KOPT-K1 (cell line): ENCODE results near the gene B3GNT8.

Experiments
- H3K27ac ChIP-seq: fragments of 200-600 bp; sonication (generic); 2 replicates; pipeline ENCODE4 v1.5.1; 2016; ENCODE audit warnings: antibody characterized with exemption, mild to moderate bottlenecking, low read depth, low read length; ENCODE audit not compliant: poor library complexity, severe bottlenecking
- H3K36me3 ChIP-seq: fragments of 200-600 bp; sonication (generic); 2 replicates; pipeline ENCODE4 v1.5.1; 2017; ENCODE audit warnings: antibody characterized with exemption, mild to moderate bottlenecking, low read length, moderate library complexity; ENCODE audit not compliant: insufficient read depth
- H3K9me3 ChIP-seq: fragments of 200-600 bp; sonication (generic); 2 replicates; pipeline ENCODE4 v1.5.1; 2017; ENCODE audit warnings: antibody characterized with exemption, low read length, mild to moderate bottlenecking; ENCODE audit not compliant: insufficient read depth, poor library complexity, severe bottlenecking

Gene B3GNT8

GRCh38 chr19:41426116-41426841, 895 bp downstream of the B3GNT8 start:
- Histone ChIP-seq H3K9me3 (no peaks in the 10 kb centered on the region), H3K27ac (no peak overlapping the region), H3K36me3 (peaks cover 38% of the 10 kb centered on the region; the same call in 1 of the 2 replicates)

GRCh38 chr19:41425174-41426115, 1.7 kb downstream of the B3GNT8 start:
- Histone ChIP-seq H3K9me3 (no peaks in the 10 kb centered on the region), H3K27ac (no peak overlapping the region), H3K36me3 (peaks cover 35% of the 10 kb centered on the region)

DNA sequence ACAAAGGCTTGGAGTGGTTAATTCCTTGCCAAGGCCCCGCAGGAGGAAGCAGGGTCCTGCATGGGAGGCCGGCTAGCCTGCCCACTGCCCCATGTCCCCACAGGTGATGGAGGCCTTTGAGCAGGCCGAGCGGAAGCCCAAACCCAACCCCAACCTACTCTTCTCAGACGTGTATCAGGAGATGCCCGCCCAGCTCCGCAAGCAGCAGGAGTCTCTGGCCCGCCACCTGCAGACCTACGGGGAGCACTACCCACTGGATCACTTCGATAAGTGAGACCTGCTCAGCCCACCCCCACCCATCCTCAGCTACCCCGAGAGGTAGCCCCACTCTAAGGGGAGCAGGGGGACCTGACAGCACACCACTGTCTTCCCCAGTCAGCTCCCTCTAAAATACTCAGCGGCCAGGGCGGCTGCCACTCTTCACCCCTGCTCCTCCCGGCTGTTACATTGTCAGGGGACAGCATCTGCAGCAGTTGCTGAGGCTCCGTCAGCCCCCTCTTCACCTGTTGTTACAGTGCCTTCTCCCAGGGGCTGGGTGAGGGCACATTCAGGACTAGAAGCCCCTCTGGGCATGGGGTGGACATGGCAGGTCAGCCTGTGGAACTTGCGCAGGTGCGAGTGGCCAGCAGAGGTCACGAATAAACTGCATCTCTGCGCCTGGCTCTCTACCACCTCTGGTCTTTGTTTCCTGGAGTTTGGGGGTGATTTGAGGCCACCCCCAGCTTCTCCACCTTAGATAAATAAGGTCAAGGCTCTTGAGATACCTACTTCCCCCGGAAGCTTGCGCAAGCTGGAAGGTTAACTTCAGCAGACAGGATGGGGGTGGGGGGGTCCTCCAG, 2.6 kb downstream of the B3GNT8 start:
- Histone ChIP-seq H3K36me3 (peaks cover 42% of the 10 kb centered on the region), H3K9me3 (no peaks in the 10 kb centered on the region)

DNA sequence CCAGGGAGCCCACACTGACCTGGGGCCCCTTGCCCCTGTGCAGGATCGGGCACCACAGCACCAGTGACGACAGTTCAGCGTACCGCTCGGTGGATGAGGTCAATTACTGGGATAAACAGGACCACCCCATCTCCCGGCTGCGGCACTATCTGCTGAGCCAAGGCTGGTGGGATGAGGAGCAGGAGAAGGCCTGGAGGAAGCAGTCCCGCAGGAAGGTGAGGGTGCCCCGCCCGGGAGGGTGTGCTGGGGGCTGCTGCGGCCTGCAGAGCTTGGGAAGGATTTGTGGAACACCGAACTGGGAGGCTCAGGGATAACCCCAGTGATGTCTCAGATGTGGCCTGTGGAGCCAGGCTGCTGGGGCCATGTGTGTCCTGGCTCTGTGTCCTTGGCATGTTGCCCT, 4.2 kb downstream of the B3GNT8 start:
- peaks cover 45% of the 10 kb centered on the region for H3K36me3 ChIP-seq
- no peaks in the 10 kb centered on the region for H3K9me3 ChIP-seq
- no peak overlapping the region for H3K27ac ChIP-seq

More for the DNA sequence above, 2.6 kb downstream of the B3GNT8 start:
- no peak overlapping the region for H3K27ac ChIP-seq

DNA sequence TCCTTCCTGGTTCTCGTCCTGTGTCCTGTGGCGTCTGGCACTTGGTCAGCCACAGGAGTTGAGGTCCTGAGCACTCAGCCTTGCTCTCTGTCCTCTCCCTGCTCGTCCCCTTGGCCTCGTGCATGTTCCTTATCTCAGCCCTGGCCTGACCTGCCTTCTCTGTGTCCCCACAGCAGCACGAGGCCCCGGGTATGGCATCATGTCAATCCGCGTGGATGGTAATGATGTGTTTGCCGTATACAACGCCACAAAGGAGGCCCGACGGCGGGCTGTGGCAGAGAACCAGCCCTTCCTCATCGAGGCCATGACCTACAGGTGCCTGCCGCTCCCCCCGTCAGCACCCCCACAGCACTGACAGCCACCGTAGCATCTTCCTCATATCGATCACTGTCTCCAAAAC, 4.7 kb downstream of the B3GNT8 start:
- Histone ChIP-seq H3K9me3 (no peaks in the 10 kb centered on the region), H3K36me3 (peaks cover 45% of the 10 kb centered on the region), H3K27ac (no peak overlapping the region)

GRCh38 chr19:41421973-41422372, 5.2 kb downstream of the B3GNT8 start:
- H3K36me3 ChIP-seq: peaks cover 45% of the 10 kb centered on the region
- H3K27ac ChIP-seq: no peak overlapping the region

GRCh38 chr19:41421314-41421713, 5.9 kb downstream of the B3GNT8 start:
- peaks cover 47% of the 10 kb centered on the region for H3K36me3 ChIP-seq
- H3K9me3 ChIP-seq: no peaks in the 10 kb centered on the region
- no peak overlapping the region for H3K27ac ChIP-seq

More at GRCh38 chr19:41421973-41422372, 5.2 kb downstream of the B3GNT8 start:
- no peaks in the 10 kb centered on the region for H3K9me3 ChIP-seq

GRCh38 chr19:41420101-41420880, 6.9 kb downstream of the B3GNT8 start:
- H3K9me3 ChIP-seq: no peaks in the 10 kb centered on the region
- H3K36me3 ChIP-seq: peaks cover 45% of the 10 kb centered on the region
- H3K27ac ChIP-seq: no peak overlapping the region

- Histone ChIP-seq H3K27ac (no peak overlapping the region), H3K9me3 (no peaks in the 10 kb centered on the region), H3K36me3 (peaks cover 49% of the 10 kb centered on the region)
Observed at GRCh38 chr19:41416194-41416674, 10.9 kb downstream of the B3GNT8 start.

DNA sequence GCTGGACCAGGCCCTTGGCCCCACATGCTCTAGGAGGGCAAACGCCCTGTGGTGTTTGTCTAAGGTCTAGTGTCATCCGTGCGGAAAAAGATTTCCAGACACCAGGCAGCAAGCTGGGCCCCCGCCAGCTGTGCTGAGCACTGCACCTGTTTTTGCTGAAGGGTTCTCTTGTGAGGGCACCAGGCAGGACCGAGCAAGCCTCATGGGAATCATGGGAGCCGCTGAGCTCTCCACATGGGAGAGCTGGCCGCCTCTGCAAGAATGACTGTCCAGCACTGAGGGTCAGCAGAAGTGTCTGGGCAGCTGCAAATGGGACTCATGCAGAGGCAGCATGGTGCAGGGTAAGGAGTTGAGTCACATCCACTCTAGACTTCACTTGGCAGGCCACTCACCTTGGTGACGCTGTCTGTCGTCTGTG, 12.0 kb downstream of the B3GNT8 start:
- H3K9me3 ChIP-seq: no peaks in the 10 kb centered on the region
- peaks cover 43% of the 10 kb centered on the region for H3K36me3 ChIP-seq
- no peak overlapping the region for H3K27ac ChIP-seq

DNA sequence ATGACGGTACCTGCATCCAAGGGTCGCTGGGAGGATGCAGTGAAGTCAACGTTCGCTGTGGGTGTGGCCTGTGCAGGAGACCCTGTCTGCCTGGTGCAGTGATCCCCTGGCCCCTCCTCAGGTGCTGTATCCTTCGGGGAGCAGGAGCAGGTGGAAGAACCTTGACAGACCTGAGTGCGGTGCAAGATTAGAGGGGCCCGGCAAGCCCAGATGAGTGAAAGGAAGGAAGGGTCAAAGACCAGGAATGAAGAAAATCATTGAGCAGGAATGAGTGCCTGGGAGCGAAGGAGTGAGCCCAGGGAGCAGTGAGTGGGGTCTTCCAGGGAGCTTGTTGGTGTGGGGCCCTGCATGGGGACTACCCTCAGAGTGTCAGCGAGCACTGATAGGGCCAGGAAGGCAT, 12.7 kb downstream of the B3GNT8 start:
- Histone ChIP-seq H3K36me3 (peaks cover 38% of the 10 kb centered on the region; the same call in 1 of the 2 replicates), H3K27ac (no peak overlapping the region), H3K9me3 (no peaks in the 10 kb centered on the region)

GRCh38 chr19:41413947-41414346, 13.2 kb downstream of the B3GNT8 start:
- H3K9me3 ChIP-seq: no peaks in the 10 kb centered on the region
- no peak overlapping the region for H3K27ac ChIP-seq

GRCh38 chr19:41412953-41413352, 14.2 kb downstream of the B3GNT8 start:
- Histone ChIP-seq H3K36me3 (peaks cover 30% of the 10 kb centered on the region; the same call in 1 of the 2 replicates), H3K9me3 (no peaks in the 10 kb centered on the region), H3K27ac (no peak overlapping the region)

More at GRCh38 chr19:41413947-41414346, 13.2 kb downstream of the B3GNT8 start:
- peaks cover 34% of the 10 kb centered on the region; the same call in 1 of the 2 replicates for H3K36me3 ChIP-seq

DNA sequence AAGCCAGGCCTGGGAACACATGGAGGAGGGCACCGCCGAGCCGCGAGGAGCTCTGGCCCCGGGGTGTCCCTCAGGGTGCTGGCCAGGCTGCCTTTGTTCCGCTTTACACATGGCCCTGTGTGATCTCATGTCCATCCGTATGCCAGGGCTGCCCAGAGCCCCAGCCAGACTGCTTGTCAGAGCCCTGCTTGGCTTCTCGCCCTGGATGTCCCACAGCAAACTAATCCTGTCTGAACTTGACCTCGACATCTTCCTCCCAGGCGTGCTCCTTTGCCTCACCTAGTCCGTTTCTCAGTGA, 15.3 kb downstream of the B3GNT8 start:
- Histone ChIP-seq H3K36me3 (peaks cover 30% of the 10 kb centered on the region; the same call in 1 of the 2 replicates), H3K9me3 (no peaks in the 10 kb centered on the region), H3K27ac (no peak overlapping the region)
